Activated gamma-delta T cell (primary cell): ENCODE measurements around the gene MRPL33.
"Not testable (repeated sequence)": the region's sequence is repeated elsewhere in the genome, so short reads cannot be mapped to it uniquely, and the experiment has no call there.

Source experiments
- DNase-seq: peaks from one replicate; lab custom pipeline; 2025; lab: John Stamatoyannopoulos, UW

Gene MRPL33

GRCh38 chr2:27741673-27742072 lies 29.8 kb upstream of the MRPL33 start:
- DNase-seq: no peak

- no peak for DNase-seq
Measured at GRCh38 chr2:27742571-27742970, 28.9 kb upstream of the MRPL33 start.

GRCh38 chr2:27745494-27745893 lies 26.0 kb upstream of the MRPL33 start:
- not testable (repeated sequence) for DNase-seq

GRCh38 chr2:27746325-27746724 lies 25.2 kb upstream of the MRPL33 start:
- DNase-seq: no peak

- no peak for DNase-seq
Measured at GRCh38 chr2:27747827-27748352, 23.6 kb upstream of the MRPL33 start.

- not testable (repeated sequence) for DNase-seq
Measured at GRCh38 chr2:27748803-27749554, 22.5 kb upstream of the MRPL33 start.

- DNase-seq: no peak
Measured at GRCh38 chr2:27751377-27751776, 20.1 kb upstream of the MRPL33 start.

- DNase-seq: no peak
Measured at GRCh38 chr2:27752551-27753237, 18.8 kb upstream of the MRPL33 start.

GRCh38 chr2:27754138-27754588 lies 17.4 kb upstream of the MRPL33 start:
- no peak for DNase-seq

- no peak for DNase-seq
Measured at GRCh38 chr2:27754831-27755230, 16.7 kb upstream of the MRPL33 start.

- DNase-seq: no peak
Measured at GRCh38 chr2:27756091-27756490, 15.4 kb upstream of the MRPL33 start.

- DNase-seq: no peak
Measured at GRCh38 chr2:27756544-27757498, 14.7 kb upstream of the MRPL33 start.

- DNase-seq: no peak
Measured at GRCh38 chr2:27762951-27763906, 8.3 kb upstream of the MRPL33 start.

GRCh38 chr2:27763907-27764267 lies 7.6 kb upstream of the MRPL33 start:
- DNase-seq: no peak

- DNase-seq: not testable (repeated sequence)
Measured at GRCh38 chr2:27764526-27764925, 7.0 kb upstream of the MRPL33 start.

- DNase-seq: peak; percentile 19
Measured at GRCh38 chr2:27765621-27766286, 5.8 kb upstream of the MRPL33 start.

GRCh38 chr2:27766287-27766661 lies 5.2 kb upstream of the MRPL33 start:
- DNase-seq: no peak

- DNase-seq: no peak
Measured at GRCh38 chr2:27771202-27771547, 344 bp upstream of the MRPL33 start.

GRCh38 chr2:27772804-27773203 lies 1.3 kb downstream of the MRPL33 start:
- no peak for DNase-seq

- DNase-seq: no peak
Measured at GRCh38 chr2:27773959-27774358, 2.4 kb downstream of the MRPL33 start.
